Right hindlimb (tissue), 1 donor: Measurements from ENCODE around the gene RIT2.

Experiments
- DNase-seq: peaks from one replicate; pipeline ENCODE4 v3.0.0-alpha.2; 2018

RIT2 gene

DNA sequence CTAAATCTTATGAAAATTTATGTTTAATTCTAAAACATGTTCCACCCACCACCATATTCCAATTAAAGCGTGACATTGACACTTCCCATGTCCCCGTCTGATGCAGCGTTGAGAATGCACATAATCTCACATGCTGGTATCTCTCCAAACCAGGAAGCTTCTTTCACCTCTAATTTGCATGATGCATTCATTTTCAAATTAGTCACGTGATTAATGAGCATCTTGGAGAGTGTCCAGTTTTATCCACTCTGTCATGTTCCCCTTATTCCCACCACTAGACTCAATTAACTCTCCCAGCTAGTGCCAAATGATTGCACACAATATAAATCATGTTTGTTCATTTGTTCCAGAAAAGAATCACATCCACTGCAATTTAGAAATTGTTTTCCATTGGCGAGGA lies 105.8 kb downstream of the RIT2 start:
- no peak for DNase-seq

DNA sequence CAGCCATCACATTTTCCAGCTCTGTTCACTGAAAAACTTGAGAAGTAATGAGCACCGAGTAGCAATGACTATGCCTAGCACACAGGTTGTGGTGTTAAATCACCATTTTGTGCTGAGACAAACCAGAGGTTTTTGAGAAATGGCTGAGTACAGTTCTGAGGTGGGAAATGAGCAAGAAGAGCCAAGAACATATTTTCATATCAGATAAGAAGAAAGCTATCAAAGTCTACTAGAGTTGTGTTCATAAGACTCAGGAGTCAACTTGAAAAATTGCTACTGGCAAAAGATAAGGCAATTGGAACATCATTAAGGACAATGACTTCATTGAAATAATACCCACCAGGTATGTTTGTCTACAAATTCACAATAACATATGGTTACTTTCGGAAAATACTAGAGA lies 108.1 kb downstream of the RIT2 start:
- DNase-seq = no peak

DNA sequence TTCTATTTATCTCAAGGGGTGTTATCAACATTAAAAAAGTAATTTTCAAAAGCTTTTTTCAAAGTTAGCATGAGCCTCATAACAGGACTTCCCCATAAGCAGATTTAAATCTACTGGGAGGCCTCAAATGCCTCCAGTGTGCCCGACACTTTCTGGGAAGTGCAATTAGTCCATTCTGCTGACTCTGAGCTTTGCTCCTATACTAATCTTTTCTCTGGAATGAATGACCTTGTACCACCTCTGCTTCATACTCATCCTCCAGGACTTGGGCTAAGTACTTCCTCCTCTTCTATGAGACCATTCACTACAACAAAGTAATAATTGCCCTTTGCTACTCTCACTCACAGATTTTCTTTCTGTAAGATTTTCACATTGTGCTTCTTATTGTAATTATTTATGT lies 111.1 kb downstream of the RIT2 start:
- no peak for DNase-seq

DNA sequence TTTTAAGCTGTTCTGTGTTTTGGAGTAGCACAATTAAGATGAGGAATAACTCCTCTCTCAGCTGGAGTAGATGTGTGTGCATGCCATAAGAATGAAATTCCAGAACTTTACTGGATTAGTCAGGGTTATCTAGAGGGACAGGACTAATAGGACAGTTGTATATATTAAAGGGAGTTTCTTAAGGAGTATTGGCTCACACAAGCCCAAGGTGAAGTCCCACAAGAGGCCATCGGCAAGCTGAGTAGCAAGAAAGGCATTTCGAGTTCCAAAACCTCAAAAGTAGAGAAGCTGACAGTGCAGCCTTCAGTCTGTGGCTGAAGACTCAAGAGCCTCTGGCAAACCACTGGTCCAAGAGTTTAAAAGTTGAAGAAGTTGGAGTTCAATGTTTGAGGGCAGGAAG lies 113.7 kb downstream of the RIT2 start:
- DNase-seq = no peak

DNA sequence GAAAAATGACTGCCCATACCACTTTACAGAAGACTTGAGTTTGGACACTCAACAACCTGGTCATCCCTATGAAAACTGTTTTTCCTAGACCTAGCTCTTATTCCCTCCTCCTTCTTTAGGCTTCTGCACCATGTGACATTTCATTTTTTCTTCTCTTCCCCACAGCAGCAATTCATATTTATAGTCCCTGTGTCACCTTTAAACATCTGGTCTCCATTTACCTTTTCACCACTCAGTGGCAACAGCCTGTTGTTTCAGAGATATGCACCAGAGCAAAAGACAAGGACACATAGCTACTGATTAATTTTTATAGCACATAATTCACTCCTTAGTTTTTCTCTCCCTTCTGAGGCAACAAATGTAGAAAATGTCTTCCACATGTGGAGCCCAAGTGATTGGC lies 118.7 kb downstream of the RIT2 start:
- DNase-seq = no peak

DNA sequence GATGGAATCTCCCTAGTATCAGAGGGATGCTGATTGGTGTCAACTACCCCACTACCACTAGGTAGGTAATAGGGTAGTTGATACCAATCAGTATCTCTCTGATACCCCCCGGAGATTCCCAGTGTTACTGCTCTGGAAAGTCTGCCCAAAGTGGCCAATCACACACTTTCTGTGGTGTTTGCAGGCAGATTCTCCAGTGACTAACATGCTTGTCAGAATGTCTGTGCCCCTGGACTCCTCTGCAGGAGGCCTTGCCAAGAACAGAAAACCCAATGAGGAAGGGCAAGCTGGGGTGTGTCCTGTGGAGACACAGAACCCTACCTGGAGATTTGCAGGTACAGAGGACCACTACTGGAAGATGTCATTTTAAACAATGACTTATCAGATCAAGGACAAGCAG lies 135.1 kb downstream of the RIT2 start:
- no peak for DNase-seq

DNA sequence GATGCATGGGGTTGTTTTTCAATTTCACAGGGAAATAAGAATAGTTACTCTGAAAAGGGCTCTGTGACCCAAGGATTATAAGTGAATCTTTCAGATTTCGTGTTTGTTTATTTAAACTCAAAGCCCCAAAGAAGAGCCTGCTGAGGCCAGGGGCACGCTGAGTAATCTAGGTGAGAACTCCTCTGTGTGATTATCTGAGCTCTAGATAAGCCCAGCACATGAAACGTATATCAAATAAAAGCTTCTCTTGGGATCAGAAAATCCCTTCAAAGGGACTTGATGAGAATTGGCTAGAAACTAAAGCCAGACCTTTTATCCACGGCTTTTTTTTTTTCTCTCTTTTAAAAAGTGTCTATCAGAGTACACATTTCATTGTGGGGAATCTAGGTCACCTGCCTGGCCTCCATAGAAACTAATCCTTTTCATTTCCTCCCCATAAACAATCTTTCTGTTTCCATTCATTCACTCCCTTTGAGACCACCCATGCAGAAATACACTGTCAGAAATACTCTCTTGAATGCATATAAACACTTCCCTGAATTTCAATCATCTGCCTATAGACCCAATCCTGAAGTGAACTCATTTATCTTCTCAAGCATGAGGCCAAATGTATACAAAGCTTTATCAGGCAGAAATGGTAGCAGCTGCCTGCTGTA lies 137.4 kb downstream of the RIT2 start:
- no peak for DNase-seq

DNA sequence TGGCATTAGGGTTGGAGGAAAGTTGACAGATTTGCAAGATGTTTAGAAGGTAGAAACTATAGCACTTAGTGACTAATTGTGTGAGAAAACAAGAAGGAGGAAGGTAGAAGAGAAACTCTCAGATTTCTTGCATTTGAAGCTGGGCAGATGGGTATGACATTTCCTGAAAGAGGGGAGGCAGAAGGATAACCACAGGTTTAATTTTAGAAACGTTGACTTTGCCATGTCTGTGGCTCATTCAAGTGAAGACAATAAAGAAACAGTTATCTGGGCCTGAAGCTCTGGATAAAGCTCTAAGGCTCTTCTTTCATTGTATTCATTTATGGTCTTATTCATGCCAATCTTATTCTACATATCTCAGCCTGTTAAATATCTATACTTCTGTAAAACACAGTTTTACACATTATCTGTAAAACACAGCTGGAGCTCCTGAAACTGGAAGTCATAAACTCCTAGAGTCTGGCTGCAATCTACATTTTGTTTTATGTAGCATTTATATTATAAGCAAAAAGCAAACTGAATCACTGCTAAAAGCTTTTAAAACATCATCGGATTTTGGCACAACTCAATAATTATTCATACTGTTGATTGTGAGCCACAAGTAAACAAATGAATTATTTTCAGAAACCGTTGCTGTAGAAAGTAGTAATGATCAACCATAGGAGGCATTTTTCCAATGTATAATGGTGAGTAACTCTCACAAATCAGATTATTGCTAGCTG lies 138.5 kb downstream of the RIT2 start:
- no peak for DNase-seq

DNA sequence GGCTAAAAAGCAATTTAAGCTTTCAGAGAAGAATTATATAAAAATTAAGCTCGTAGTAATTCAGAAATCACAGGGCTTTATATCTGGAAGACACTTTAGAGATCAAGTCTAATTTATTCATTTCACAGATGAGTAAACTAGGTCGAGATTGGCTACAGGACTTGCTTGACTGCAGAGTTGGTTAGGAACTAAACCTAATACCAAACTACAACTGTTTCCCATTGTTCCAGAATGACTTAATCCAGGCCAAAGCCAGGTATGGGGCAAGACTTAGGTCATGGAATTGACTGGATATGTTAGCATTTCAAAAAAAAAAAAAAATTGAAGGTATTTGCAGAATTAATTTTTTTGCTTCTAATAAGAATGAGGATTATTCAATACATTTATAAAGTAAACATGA lies 146.1 kb downstream of the RIT2 start:
- no peak for DNase-seq

DNA sequence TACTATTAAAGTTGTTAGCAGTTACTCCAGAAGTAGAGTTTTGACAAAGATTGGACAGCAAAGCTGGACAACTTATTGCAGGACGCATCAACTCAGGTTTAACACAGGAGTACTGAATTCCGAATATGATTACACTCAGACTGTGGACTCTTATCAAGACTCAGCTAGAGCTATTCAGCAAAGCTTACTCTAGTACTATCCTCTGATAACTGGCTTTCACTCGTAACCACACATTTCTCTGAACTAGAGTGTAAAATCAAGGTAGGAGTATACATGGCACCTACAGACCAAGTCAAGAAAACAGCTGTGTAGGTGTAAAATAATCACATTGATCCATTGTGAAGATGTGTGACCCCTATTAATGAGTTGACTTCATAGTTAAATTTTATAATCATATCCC lies 154.2 kb downstream of the RIT2 start:
- no peak for DNase-seq

DNA sequence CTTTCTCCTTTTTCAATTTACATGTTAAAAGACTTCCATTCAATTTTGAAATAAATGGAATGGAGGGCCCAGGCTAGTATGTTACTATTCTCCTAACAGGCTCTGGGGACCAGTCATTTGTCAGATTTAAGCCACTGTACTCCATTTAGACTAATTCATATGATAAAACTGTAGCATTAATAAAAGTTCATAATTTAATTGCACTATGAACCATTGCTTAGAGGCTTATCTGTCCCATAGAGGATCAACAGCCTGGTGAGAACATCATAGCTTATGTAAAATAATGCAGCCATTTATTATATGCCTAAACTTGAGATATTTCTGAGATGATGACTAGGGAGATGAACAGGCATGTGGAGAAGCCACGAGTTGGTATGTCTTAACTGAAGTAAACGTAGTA lies 156.0 kb downstream of the RIT2 start:
- DNase-seq = no peak

DNA sequence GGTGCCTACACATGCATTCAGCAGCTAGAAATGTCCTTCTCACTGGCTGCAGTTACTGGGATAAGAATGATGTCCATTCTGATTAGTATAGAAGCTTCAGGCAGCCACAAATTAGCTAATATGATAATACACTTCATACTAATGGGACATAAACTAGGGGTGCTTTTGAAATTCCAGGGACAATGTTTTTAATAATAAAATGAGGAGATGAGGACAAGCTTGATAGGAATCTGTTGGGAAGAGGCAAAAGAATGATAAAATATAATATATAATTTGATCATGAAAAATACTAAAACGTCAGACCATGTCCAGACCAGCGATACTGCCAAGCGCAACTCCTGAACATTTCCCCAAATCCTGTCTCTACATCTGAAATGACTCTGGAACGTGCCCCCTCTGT lies 157.1 kb downstream of the RIT2 start:
- DNase-seq = no peak

DNA sequence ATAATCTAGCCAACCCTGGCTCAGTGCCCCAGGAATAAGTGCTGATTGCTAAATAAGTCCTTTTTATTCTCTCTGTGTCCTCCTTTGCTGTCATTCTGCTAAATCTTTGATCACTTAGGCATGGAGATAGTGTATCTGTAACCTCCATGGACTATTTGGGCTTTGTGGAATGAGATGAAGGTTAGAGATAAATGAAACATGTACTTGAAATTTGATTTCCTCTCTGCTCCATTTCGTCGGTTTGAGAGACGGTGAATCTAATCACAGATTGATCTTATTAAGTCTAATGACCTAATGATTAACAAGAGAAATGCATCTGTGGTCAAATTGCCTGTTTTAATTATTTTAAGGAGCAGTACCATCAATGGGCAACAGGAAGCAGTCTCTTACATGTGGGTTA lies 159.2 kb downstream of the RIT2 start:
- no peak for DNase-seq

DNA sequence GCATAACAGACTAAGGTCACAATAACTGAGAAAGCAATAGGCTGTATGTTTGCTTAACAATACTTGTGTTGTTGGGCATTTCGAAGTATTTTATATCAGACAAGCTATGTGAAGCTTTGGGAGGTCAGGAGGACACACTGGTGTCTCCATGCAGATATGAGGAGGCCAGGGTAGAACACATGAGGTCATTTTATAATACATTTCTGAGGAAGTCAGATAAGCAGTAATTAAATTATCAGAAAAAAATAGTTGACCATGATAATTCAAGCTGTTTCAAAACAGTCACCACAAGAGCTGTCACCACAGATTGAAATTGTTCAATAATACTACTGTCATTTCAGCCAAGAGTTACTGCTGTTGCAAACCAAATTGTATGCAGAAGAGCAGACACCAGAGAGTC lies 160.6 kb downstream of the RIT2 start:
- no peak for DNase-seq

DNA sequence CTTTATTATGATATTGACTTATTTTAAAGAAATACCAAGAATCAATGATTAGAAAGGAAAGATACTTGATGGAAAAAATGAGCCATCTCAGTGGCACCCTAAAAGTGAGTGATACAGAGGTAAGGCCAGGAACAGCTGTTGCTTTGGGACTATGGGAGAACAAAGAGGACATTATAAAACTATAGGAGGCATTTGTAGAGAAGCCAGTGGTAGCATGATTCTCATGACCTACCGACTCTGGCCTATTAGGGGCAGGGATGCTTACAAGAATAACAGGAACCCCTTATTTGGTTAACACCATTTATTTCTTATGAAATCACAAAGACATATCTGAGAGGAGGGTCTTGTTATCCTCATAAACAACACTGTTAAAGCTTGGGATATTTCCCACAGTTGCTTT lies 162.2 kb downstream of the RIT2 start:
- no peak for DNase-seq

DNA sequence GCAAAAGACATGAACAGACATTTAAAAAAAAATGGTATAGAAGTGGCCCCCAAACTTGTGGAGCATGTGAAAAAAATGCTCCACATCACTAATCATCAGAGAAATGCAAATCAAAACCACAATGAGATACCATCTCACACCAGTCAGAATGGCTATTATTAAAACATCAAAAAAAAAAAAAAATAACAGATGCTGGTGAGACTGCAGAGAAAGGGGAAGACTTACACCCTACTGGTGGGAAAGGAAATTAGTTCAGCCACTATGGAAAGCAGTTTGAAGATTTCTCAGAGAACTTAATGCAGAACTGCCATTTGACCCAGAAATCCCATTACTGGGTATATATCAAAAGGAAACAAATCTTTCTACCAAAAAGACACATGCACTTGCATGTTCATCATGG lies 164.8 kb downstream of the RIT2 start:
- no peak for DNase-seq

DNA sequence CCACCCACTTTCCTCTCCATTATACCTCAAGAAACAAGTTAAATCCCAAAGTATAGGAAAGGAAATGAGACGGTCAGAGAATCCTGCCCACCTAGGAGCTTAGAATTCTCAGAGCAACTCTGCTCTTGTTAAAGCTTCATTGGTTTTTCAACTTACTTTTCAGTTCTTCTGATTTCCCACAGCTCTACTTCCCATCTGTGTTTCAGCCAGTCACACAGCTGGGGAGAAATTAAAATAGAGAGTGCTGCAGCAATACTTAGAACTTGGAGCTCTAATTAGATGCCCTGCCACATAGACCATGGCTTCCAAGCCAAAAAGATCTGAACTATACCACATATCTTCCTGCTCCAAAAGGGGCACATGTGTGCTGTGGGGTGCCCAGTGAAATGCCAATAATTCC lies 166.7 kb downstream of the RIT2 start:
- DNase-seq = no peak

DNA sequence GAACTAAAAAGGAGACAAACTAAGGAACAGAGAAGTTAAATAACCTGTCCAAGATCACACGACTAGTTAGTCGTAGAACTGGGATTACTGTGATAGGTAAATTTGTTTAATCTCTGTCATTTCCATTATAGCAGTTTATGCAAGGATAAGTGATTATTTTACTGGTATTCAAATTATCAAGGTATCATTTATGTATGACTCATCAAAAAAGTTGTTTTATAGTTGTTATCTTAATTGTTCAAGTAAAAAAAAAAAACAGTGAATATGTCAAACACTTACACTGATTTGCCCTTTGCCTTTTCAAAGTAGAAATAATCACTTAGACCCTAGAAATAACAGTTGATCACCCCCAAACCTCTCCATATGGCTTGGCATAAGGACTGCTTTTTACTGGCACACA lies 173.6 kb downstream of the RIT2 start:
- no peak for DNase-seq

DNA sequence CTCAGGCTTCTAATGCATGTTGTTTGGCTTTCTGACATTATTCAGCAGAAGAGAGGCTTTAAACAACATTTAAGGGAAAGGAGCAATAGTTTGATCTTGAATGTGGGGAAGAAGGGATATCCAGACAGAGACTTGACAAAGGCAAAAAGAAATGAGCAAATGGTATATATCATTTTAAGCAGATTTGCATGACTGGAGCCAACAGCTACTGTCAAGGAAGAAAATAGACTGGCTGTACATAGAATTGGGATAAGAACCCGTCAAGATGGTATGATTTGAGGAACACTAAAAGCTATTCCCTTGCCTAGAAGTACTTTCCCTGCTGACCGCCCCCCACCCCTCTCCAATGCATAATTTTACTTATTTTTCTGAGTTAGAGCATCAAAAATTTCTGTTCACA lies 174.5 kb downstream of the RIT2 start:
- DNase-seq = no peak

DNA sequence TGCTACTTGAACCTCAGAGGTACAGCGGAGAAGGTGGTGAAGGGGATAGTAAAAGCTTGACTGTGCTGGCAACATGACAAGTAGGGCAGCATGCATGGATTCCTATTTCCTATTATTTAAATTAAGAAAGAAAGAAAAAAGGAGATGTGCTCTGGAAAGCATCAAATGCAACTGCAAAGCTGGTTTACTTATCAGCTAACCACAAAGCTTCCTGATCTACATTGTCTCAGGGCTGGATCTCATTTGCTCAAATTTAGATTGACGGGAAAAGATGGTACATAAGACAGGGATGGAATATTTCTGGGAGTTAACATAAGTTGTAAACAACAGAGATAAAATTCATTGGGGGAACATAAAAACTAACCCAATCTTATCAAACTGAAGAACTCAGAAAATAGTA lies 178.0 kb downstream of the RIT2 start:
- DNase-seq = no peak

DNA sequence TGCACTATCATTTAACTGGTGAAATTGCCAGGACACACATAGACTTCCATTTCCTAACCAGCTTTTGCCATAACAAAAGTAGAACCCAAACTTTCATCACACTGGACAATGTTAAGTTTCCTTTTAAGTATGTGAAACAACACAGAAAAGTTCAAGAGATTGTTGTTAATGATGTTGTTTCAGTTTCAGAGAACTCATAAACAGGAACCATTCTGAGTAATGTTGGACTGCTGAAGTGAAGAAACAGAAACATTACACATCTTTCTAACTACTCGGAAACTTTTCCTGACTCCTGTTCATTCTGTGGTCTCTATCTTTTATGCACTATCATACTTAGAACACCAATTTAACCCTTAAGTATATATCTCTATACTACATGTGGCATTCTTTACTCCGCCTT lies 179.2 kb downstream of the RIT2 start:
- DNase-seq = no peak

DNA sequence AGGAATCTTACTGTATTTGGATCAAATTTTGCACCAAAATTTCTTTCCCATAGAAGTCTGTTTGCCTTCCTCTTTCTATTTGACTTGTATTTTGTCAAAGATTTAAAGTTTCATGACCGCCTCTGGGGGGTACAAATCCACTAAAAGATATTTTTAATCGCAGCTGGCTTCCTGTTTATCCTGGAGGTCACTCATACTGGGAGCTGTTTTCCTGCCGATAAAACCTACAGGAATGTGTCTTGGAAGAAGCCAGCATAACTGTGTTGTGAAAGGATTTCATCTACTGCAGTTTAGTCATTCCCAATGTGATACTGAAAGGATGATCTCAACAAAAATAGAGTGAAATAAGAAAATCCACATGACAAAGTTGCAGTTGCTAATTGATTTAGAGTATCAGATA lies 184.0 kb downstream of the RIT2 start:
- DNase-seq = no peak

DNA sequence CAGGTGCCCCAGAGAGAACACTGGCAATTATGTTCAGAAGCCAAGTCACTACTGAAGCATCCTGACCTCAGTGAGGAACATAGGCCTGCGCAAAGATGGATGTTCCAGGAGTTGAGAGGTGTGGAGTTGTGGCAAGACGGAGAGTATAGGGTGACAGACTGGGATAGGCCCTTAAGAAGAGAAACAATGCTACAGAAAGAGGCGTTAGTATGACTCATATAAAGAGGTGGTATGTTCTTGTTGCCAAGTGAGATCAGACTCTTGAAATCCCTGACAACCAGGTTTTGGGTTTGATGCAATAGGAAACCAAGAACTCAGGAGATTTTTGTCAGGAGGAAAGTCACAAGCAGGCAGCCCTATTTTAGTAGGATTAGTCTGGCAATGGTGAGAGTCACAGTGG lies 185.6 kb downstream of the RIT2 start:
- DNase-seq = no peak

DNA sequence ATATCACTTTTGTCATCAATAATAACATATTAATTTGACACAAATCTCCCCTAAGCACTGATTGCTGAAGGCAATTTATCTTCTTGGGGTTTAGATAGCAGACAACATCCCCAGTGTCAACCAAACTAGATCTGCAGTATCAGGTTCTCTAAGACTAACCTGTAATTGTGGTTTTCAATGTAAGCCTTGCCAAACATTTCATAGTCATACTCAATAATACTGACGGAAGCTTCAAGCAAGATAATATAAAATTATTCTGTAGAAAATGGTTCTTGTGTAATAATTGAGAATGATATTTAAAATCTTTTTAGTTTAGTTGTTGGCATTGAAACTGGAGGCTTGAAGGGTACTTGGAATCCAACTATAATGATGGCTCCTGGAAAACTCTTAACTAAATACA lies 186.3 kb downstream of the RIT2 start:
- DNase-seq = no peak

DNA sequence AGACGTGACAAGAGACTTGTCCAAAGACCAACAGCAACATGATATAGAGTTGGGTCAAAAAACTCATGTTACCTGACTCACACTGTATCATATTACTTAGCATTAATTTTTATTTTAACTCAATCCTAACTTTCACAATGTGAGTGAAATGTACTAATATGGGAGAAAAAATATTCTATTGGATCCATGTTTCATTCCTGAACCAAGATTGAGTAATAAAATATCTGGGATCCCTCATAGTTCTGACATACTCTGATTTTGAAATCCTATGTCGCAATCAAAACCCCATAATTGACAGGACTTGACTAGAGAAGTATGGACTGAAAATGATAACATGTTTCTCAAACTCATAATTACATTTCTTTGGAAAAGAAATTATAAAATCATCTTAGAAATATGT lies 190.4 kb downstream of the RIT2 start:
- DNase-seq = no peak
